Measurements from ENCODE around the gene MTA1.

MTA1 gene

DNA sequence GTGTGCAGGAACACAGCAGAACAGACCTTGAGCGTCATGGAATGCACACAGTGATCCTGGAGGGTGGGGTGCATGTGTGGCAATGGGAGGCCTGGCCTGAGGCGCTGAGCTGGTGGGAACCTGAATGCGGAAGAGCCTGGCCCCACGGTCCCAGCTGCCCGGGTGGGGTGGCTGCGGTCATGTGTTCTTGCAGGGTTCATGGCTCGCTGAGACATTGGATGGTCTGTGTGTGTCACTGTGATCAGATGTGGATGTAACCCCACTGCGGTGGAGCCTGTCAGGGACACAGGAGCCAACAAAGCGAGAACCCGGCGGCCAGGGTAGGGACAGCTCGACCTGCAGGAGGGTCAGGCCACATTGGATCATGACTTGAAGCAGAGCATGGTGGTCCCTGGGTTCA, 23.2 kb downstream of the MTA1 start:
- no peak for DNase-seq
- Histone ChIP-seq H3K36me3 (peaks cover 0 to 55% (median 14%) of the 10 kb centered on the region in 3 donors), H3K4me1 (peaks cover 0 to 8% (median under 1%) of the 10 kb centered on the region in 4 donors), H3K9me3 (no peaks in the 10 kb centered on the region), H3K27ac (no peak overlapping the region), H3K4me3 (no peak overlapping the region), H3K27me3 (no peaks in the 10 kb centered on the region)
- TF ChIP-seq, protein P1, sequence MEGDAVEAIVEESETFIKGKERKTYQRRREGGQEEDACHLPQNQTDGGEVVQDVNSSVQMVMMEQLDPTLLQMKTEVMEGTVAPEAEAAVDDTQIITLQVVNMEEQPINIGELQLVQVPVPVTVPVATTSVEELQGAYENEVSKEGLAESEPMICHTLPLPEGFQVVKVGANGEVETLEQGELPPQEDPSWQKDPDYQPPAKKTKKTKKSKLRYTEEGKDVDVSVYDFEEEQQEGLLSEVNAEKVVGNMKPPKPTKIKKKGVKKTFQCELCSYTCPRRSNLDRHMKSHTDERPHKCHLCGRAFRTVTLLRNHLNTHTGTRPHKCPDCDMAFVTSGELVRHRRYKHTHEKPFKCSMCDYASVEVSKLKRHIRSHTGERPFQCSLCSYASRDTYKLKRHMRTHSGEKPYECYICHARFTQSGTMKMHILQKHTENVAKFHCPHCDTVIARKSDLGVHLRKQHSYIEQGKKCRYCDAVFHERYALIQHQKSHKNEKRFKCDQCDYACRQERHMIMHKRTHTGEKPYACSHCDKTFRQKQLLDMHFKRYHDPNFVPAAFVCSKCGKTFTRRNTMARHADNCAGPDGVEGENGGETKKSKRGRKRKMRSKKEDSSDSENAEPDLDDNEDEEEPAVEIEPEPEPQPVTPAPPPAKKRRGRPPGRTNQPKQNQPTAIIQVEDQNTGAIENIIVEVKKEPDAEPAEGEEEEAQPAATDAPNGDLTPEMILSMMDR (IDR thresholded peaks at IDR 0.05): no peak
- intact Hi-C loops (cut with DNase I; ENCODE audit: low total_unique reads): no loop called here

DNA sequence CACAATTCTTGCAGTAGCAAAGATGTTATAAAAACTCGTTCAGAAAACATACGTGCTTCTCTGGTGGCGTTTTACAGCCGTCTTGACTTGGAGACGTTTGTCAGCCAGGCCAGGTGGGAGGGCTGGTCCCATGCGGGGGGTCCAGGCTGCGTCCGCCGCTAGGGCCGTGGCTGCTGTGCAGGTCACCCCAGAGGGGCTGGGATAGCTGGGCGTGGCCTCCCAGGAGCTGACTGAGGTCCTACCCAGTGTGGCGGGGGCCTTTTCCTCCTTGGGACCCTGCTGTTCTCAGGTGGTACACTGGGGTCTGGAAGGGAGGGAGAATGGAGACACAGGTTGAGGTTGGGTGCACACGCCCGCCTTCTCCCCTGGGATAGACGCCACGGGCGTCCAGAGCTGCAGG, 25.2 kb downstream of the MTA1 start:
- Histone ChIP-seq H3K36me3 (peaks cover 0 to 45% (median 12%) of the 10 kb centered on the region in 3 donors), H3K27ac (no peak overlapping the region), H3K4me1 (peaks cover 0 to 16% (median 12%) of the 10 kb centered on the region in 4 donors), H3K4me3 (no peak overlapping the region), H3K9me3 (no peaks in the 10 kb centered on the region), H3K27me3 (no peaks in the 10 kb centered on the region)
- intact Hi-C loops (cut with DNase I; ENCODE audit: low total_unique reads): loop anchor here (5.0 kb wide), 2 partner anchors 78 to 82 kb away; partner anchors contain the start of gene TMEM121
- no peak for DNase-seq
- TF ChIP-seq, protein P1 (IDR thresholded peaks at IDR 0.05): no peak

DNA sequence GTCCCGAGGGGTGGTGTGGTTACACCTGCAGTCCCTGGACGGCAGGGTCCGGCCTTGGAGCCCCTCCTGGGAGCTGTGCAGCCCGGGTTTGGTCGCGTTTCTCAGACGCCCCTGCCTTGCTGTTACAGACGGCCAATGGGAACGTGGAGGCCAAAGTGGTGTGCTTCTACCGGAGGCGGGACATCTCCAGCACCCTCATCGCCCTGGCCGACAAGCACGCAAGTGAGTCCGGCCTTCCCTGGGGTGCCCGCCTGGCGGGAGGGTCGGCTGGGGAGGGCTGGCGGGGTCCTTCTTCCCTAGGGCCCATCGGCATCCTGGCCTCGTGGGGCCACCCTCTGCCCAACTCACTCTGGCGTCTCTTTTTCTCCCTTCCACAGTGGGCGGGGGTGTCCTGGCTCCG, 25.7 kb downstream of the MTA1 start:
- TF ChIP-seq, protein P1 (IDR thresholded peaks at IDR 0.05): no peak
- H3K27me3 ChIP-seq: no peaks in the 10 kb centered on the region
- intact Hi-C loops (cut with DNase I; ENCODE audit: low total_unique reads): loop anchor here (5.0 kb wide), 2 partner anchors 78 to 82 kb away; partner anchors contain the start of gene TMEM121
- no peak for DNase-seq
- H3K9me3 ChIP-seq: no peaks in the 10 kb centered on the region
- no peak overlapping the region for H3K4me3 ChIP-seq
- H3K36me3 ChIP-seq: peaks cover 0 to 46% (median 12%) of the 10 kb centered on the region in 3 donors
- H3K4me1 ChIP-seq: peaks cover 0 to 16% (median 12%) of the 10 kb centered on the region in 4 donors
- H3K27ac ChIP-seq: no peak overlapping the region

DNA sequence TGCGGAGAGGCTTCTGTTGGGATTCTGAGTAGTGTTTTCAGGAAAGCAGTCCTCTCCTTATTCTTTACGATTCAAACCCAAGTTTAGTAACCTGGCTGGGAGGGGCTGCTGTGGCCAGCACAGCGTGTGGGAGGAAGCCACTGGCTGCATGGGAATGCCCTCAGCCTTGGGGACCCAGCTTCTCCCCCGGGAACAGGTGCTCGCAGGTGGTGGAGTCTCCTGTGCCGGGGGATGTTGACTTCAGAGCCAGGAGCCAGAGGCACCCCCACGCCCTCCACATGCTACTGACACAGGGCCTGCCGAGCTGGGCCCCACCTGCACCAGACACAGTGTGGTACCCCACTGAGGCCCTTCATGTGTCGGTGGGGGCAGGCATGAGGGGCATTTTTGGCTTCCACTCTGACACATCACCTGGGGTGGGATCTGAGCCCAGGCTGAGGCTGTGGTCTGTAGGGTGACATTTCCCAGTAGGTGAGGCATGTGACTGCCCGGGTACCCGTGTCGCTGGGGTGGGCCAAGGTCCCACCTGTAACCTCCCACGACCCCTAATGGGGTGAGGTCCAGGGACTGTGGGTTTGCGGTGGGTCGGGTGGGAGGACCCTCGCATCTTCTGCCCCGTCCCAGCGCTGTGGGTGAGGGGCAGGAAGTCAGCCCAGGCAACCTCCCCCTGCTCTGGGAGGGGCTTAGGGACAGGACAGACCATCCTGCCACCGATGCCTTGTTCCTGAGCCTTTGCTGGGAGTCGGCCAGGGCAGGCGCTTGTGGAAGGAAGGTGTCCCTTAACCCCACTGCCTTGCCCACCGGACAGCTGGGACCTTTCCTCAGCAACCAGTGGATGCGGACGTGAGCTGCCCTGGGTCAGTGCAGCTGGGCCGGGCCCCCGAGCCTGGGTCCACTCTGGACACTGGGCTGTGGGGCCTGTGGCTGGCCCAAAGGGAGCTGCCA, 26.5 kb downstream of the MTA1 start:
- Histone ChIP-seq H3K27me3 (no peaks in the 10 kb centered on the region), H3K4me3 (no peak overlapping the region), H3K36me3 (peaks cover 0 to 55% (median 15%) of the 10 kb centered on the region in 3 donors), H3K4me1 (peaks cover 0 to 16% (median 12%) of the 10 kb centered on the region in 4 donors), H3K27ac (no peak overlapping the region), H3K9me3 (no peaks in the 10 kb centered on the region)
- intact Hi-C loops (cut with DNase I; ENCODE audit: low total_unique reads): loop anchor here (5.0 kb wide), 2 partner anchors 79 to 81 kb away; partner anchors contain the start of gene TMEM121
- no peak for DNase-seq
- TF ChIP-seq, protein P1 (IDR thresholded peaks at IDR 0.05): no peak

DNA sequence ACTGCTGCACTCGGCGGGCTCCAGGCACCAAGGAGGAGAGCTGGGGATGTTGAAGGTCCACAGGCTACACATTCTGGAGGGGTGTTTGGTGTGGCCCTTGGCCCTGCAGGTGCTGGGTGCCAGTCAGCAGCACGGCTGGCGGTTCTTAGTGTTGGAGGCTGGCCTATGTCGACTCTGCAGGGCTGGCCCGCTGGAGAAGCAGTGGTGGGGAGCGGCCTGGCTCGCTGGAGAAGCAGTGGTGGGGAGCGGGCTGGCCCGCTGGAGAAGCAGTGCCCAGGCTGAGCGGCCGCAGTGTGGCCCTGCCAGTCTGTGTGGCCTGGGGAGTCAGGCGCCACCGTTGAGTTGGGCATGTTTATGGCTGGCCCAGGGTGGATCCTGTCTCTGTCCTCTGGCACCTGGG, 27.3 kb downstream of the MTA1 start:
- H3K4me3 ChIP-seq: no peak overlapping the region
- H3K4me1 ChIP-seq: peaks cover 0 to 16% (median 12%) of the 10 kb centered on the region in 4 donors
- peaks cover 0 to 56% (median 18%) of the 10 kb centered on the region in 3 donors for H3K36me3 ChIP-seq
- no peak overlapping the region for H3K27ac ChIP-seq
- intact Hi-C loops (cut with DNase I; ENCODE audit: low total_unique reads): loop anchor here (5.0 kb wide), 2 partner anchors 80 kb away; partner anchors contain the start of gene TMEM121
- H3K27me3 ChIP-seq: no peaks in the 10 kb centered on the region
- DNase-seq: no peak
- TF ChIP-seq, protein P1 (IDR thresholded peaks at IDR 0.05): no peak
- no peaks in the 10 kb centered on the region for H3K9me3 ChIP-seq
